HL-60 (cell line): ENCODE data around the gene SH3BP4.

Source experiments
- DNase-seq, 2 experiments: peaks; one replicate each; pipeline ENCODE4 v3.0.0-alpha.2; 2010 to 2020; ENCODE audit warnings: low read depth in 1 of 2, low spot score in 1 of 2
- H3K27ac ChIP-seq: fragments of 250-450 bp; sonication (Bioruptor Pico); replicated peaks from 2 replicates; pipeline ENCODE4 v1.5.1; 2020; ENCODE audit warnings: mild to moderate bottlenecking, moderate library complexity
- H3K27me3 ChIP-seq: fragments of 250-450 bp; sonication (Bioruptor Pico); 2 replicates; pipeline ENCODE4 v1.5.1; 2021; ENCODE audit warnings: mild to moderate bottlenecking, moderate library complexity; ENCODE audit not compliant: insufficient read depth, poor library complexity, severe bottlenecking
- H3K4me3 ChIP-seq: replicated peaks from 2 replicates; pipeline ENCODE4 v1.5.1; 2011; ENCODE audit warnings: mild to moderate bottlenecking, control low read depth, low read length; ENCODE audit not compliant: insufficient read depth
- GABPA ChIP-seq: IDR thresholded peaks from 2 replicates; pipeline ENCODE4 v1.6.1; 2012; ENCODE audit warnings: low read depth
- POLR2AphosphoS5 ChIP-seq: IDR thresholded peaks from 2 replicates; pipeline ENCODE4 v1.6.1; 2012; ENCODE audit warnings: low read depth
- REST ChIP-seq: IDR thresholded peaks from 2 replicates; pipeline ENCODE4 v1.6.1; 2012; ENCODE audit warnings: low read depth; ENCODE audit not compliant: insufficient replicate concordance
- SPI1 ChIP-seq: IDR thresholded peaks from 2 replicates; pipeline ENCODE4 v1.6.1; 2012; ENCODE audit warnings: low read depth, mild to moderate bottlenecking, borderline replicate concordance
- TF ChIP-seq, protein P1 (sequence below): IDR thresholded peaks from one replicate; pipeline ENCODE4 v1.5.1; 2011; ENCODE audit warnings: low read length, control low read depth, inconsistent platforms; ENCODE audit not compliant: insufficient read depth

SH3BP4 gene

DNA sequence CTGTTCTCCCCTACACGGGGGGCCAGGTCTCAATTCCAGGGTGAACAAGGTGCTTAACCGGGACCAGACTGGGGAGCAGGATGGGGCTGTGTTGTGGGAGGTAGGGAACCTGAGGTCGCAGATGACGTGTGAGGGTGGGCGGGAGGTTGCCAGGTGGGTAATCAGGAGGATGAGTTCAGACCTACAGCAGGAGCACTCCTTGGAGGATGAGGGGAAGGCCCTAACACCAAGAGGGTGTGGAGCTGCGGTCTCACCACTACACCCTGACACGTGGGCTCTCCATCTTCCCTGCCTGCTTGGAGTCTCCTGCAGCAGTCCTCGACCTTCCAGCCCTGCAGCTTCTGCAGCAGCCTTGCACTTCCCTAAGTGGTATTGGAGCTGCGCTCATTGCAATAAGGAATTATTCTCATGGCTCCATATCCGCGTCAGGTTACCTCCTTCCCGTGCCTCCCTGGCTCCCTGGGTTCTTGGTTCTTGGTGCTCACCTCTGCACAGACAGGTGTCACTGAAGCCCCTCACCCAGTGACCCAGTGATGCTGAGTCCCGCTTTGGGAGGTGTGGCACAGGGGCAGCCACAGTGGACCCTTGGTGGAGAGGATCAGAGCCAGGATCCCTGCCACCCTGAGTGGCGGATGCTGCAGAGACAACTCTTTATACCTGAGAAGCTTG lies 15.5 kb downstream of the SH3BP4 start:
- Histone ChIP-seq H3K27me3 (no peaks in the 10 kb centered on the region), H3K4me3 (no peak overlapping the region), H3K27ac (no peak overlapping the region)
- TF ChIP-seq, protein P1, sequence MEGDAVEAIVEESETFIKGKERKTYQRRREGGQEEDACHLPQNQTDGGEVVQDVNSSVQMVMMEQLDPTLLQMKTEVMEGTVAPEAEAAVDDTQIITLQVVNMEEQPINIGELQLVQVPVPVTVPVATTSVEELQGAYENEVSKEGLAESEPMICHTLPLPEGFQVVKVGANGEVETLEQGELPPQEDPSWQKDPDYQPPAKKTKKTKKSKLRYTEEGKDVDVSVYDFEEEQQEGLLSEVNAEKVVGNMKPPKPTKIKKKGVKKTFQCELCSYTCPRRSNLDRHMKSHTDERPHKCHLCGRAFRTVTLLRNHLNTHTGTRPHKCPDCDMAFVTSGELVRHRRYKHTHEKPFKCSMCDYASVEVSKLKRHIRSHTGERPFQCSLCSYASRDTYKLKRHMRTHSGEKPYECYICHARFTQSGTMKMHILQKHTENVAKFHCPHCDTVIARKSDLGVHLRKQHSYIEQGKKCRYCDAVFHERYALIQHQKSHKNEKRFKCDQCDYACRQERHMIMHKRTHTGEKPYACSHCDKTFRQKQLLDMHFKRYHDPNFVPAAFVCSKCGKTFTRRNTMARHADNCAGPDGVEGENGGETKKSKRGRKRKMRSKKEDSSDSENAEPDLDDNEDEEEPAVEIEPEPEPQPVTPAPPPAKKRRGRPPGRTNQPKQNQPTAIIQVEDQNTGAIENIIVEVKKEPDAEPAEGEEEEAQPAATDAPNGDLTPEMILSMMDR: no peak
- no peak for TF ChIP-seq SPI1
- TF ChIP-seq REST: no peak
- no peak for TF ChIP-seq GABPA
- TF ChIP-seq POLR2AphosphoS5: no peak
- DNase-seq: no peak

DNA sequence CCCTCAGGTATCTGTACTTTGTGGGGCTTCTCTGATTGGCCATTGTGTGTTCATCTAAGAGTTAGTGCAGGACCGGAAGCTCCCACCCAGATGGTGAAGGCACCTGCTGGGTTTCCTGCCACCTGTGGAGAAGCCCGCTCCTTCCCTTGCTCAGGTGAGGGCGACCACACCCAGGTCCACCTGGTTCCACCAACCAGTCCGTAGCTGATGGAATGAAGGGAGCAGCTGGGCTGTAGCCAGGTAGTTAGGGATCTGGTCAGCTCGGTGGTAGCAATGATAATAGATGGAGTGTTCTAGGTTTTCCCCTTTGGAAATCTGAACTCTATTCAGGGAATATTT lies 16.0 kb downstream of the SH3BP4 start:
- no peak overlapping the region for H3K27ac ChIP-seq
- DNase-seq: no peak

GRCh38 chr2:234968631-234969305 lies 17.0 kb downstream of the SH3BP4 start:
- Histone ChIP-seq H3K27me3 (no peaks in the 10 kb centered on the region), H3K4me3 (no peak overlapping the region), H3K27ac (no peak overlapping the region)
- DNase-seq: no peak
- TF ChIP-seq SPI1: no peak
- TF ChIP-seq, protein P1: no peak
- no peak for TF ChIP-seq POLR2AphosphoS5
- TF ChIP-seq GABPA: no peak
- TF ChIP-seq REST: no peak

More for the DNA sequence above, 16.0 kb downstream of the SH3BP4 start:
- Histone ChIP-seq H3K4me3 (no peak overlapping the region), H3K27me3 (no peaks in the 10 kb centered on the region)
- TF ChIP-seq, protein P1: no peak
- TF ChIP-seq REST (no peak), GABPA (no peak), POLR2AphosphoS5 (no peak), SPI1 (no peak)
